Glomerular visceral epithelial cell (primary cell): ENCODE results near the gene NPY4R.
"Not testable (repeated sequence)": the region's sequence is repeated elsewhere in the genome, so short reads cannot be mapped to it uniquely, and the experiment has no call there.

Experiments used
- DNase-seq: peaks from one replicate; pipeline ENCODE4 v3.0.0-alpha.2; 2016; ENCODE audit errors: extremely low spot score

The NPY4R gene, protein sequence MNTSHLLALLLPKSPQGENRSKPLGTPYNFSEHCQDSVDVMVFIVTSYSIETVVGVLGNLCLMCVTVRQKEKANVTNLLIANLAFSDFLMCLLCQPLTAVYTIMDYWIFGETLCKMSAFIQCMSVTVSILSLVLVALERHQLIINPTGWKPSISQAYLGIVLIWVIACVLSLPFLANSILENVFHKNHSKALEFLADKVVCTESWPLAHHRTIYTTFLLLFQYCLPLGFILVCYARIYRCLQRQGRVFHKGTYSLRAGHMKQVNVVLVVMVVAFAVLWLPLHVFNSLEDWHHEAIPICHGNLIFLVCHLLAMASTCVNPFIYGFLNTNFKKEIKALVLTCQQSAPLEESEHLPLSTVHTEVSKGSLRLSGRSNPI

DNA sequence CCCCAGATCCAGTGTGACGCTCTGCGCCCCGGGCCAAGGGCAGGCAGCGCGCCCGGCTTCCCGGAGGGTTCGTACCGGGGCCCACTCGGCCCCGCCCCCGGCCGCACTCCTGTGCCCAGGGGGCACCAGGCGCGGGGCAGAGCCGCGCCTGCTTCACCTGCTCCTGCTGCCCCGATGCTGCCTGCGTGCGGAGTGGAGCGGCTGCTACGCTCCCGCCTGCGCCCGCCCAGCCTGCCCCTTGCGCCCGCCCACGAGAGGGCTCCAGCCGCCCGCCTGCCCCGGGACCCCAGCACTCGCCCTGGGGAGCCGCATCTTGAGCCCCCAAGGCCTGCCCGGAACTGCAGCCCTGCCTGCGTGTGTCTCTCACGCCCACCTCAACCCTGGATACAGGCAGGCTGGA is at the start of gene NPY4R:
NPY4R (minus strand) TSS at position 194 of the 400 bp plus-strand sequence. CDS start 3,323 bp downstream, outside the sequence.
- DNase-seq: not testable (repeated sequence)

DNA sequence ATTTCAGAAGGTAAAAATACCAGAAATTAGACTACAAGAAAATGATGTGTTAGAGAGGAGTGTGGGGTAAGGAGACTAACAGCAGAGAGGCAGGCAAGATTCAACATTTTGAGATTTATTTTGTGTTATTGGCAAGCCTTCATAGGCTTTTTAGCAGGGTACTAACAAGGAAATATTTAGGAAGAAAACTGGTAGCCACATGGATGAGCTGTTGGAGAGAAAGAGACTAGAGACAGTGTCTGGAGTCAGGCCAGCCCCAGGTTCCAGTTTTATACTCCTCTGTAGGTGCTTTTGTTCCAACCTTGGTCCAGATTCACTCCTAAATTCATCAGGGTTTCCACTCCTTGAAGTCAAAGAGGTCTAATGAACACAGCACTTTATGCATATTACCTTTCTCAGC is 49.6 kb upstream of the NPY4R start:
- DNase-seq: no peak

DNA sequence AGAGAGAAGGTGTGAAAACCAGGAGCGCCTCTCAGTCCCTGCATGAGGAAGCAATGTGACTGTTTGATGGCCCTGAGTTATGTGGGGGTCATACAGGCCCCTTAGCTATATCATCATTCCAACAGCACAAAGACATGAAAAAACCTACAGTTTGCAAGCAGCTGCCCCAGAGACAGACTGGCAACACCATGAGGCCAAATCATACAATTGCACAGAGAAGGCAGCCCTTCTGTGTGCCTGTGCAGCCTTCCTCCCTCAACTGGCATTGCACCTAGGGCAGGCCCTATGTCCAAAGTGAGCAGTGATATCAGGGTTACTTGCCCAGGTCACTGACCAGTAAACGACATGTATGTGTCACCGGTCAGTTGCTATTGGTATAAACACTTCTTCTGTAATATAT is 49.1 kb upstream of the NPY4R start:
- no peak for DNase-seq

DNA sequence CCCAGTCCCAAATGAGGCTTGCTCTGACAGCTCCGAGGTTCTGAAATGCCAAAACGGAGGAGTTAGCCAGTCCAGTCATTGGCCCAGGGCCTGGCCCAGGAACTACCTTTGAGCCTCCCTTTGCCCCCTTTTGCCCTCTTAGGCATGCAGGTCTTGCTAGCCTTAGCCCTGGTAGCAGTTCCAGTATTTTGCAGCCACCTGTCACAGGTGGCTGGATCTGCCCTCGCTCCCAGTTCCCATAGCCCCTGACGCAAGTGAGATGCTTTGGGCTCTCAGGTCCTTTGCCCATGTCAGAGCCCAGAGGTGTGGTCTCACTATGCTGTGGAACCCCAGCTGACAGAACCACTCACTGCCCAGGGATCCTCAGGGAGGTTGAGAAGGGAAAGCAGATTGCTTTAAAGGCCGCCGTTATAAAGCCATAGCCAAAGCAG is 48.7 kb upstream of the NPY4R start:
- no peak for DNase-seq

DNA sequence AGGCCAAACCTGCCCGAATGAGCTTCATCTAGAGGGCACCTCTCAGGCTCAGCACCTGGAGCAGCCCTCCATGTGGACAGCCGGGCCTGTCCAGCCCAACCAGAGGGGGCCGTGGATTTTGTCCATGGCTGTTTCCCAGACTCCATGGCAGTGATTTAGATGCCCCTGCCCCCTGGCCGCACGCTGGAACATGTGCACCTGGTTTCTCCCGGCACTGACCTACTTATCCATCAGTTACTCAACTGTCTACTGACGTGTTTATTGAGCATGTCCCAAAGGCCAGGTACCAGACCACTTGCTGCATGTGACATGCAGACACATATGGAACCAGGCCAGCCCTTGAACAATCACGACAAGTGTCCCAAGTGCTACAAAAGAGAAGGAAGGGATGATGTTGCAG is 47.6 kb upstream of the NPY4R start:
- DNase-seq: not testable (repeated sequence)

DNA sequence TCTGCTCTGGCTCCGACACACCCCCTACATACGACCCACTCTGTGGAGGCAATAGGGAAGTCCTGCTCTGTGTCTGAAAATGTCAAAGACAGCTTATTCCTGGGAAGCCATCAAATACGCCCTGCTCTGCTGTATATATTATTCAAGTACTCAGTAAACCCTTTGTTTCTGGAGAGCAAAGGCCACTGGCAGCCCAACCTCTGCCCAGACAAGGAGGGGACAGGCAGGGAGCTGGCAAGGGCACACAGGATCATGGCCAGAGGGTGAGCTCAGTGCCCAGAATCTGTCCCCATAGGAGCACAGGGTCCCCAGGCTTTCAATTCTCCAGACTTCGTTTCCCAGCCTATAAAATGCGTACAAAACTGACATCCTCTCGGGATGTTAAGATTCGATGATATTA is 47.0 kb upstream of the NPY4R start:
- DNase-seq: not testable (repeated sequence)

DNA sequence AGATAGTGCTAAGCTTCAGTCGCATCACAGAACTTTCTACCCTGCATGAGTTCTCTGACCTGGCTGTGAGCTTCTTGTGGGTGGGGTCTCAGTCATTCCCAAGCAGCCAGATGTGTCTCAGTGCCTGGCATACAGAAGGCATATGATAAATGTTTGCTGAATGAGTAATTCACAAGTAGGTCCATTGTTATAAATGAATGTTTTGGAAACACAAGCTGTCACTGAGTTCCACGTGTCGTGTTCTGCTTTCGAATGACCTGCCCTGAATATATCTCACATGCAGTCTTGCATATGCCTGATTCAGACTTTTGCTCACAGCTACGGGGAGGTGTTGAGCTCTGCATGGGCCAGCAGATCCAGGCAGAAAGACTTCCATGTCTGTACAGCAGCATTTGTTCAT is 46.2 kb upstream of the NPY4R start:
- not testable (repeated sequence) for DNase-seq

DNA sequence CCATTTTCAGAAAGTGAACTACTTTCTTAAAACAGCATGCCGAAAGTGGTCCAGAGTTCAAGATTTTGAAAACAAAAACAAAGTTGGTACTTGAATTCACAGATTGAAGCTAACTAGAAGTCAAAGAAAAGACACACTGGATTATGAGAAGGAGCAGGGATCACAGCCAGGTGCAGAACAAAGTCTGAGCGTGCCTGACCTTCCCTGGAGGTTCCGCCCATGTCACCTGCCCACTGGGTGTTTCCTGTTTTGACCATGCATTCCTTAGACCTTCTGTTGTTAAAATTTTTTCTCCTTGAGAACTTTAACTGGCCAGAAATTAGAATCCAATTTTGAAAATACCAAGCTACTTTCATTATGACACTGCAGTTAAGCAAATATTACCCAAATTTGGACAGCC is 34.2 kb upstream of the NPY4R start:
- DNase-seq: not testable (repeated sequence)

DNA sequence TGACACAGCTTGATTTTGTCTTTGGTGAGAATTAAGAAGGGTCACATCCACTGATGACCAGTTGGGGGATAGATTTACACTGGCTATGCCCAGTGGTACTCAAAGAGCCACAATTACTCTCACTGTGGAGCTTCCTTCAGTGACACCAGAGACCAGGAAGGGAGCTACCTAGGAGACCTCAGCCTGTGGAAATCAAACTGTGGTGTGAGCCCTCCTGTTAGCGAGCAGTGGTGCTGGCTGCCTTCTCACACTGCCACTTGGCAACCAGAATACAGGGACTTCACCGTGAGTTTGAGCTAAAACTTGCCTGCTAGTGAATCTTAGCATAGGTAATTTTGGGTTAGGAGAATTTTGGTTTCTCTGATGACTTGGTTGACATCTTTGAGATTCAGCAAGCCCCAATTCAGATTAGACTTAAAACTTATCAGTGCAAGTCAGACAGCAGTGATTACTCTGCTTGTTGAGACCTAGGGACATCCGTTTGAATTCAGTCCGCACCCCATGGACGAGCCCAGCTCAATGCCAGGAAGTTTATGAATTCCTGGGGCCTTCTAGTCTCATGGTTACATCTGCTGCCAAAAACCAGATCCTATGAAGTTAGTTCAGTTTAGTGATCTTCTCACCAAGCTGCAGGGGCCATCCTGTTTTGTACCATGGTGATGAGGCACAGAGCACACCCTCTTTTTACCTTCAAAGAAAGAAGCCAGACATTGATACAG is 33.4 kb upstream of the NPY4R start:
- DNase-seq: not testable (repeated sequence)

DNA sequence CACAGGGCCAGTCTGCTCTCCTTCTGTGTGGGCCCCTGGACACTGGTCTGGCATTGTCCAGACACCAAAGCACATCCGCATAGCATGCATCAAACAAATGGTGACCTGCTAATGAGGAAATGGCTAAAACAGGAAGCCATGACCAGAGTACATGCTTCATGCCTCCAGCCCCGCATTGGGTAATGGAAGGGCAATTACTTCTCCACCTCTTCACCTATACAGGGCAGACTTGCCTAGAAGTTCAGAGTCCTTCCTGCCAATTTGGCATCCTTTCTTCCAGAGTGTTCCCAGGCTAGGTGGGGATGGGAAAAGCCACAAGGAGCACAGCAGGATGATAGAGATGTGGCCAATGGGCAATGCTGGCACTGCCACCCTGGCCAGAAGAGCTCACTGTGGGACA is 32.1 kb upstream of the NPY4R start:
- DNase-seq: not testable (repeated sequence)

DNA sequence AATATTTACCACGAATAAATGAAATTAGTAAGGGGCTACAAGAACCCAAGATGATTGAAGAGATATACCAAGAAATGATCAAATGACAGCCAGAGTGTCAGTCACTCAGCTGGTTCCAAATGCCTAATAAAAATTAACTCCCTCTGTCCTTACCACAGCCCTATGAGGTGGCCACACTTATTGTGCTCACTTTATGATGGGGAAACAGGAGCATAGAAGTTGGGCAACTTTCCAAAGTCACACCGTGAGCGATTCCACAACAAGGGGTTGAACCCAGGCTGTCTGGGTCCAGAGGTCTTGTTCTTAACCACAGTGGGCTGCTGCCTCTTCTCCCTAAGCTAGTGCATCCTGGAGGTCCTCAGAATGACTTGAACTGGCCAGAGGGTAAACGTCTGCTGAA is 31.6 kb upstream of the NPY4R start:
- DNase-seq: not testable (repeated sequence)

DNA sequence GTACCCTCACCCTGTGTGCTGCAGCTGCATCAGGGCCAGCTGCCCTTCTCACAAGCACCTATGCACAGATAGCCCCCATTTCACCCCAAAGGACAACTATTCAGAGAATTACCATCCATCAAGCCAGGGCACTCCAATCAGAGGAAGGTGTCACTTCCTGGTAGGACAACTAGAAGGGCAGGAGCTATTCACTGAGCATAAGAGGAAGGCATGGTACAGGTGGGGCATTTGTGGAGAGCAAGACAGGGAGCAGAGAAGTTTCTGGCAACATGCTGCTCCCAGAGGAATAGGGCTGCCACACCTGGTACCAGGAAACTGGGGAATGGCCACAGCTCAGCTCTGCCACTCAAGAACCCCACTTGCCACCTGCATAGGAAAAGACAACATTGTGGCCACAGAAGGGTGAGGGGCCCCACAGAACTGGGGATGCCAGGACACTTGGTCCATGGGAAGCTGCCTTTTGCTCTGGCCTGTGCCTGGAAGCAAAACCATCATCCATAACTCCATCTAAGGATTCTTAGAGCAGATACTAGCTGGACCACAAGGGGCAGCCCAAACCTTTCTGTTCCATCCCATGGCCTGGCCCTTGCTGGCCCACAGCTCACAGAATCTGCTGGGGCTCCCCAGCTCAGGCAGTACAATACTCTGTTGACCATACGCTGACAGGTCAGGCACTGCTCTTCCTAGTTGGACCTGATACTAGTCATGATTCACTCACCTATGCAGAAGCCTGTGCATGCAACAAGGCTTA is 25.8 kb upstream of the NPY4R start:
- not testable (repeated sequence) for DNase-seq

DNA sequence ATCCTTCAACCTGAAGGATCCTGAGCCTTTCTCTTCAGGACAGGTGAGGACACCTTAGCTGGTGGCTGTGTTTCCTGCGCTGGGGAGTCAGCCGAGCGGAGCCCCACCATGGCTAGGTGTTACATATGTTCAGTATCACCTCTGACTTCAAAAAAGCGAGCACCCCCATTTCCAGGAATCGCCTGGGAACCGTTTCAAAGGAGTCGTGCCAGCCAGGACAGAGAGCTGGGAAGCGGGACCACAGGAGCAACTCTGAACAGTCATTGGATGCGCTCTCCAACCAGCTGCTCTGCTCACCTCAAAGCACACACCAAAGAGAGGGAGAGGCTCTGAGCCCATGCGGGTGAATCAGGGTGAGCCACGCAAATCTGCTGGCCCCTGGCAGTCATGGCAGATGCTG is 24.5 kb upstream of the NPY4R start:
- not testable (repeated sequence) for DNase-seq

DNA sequence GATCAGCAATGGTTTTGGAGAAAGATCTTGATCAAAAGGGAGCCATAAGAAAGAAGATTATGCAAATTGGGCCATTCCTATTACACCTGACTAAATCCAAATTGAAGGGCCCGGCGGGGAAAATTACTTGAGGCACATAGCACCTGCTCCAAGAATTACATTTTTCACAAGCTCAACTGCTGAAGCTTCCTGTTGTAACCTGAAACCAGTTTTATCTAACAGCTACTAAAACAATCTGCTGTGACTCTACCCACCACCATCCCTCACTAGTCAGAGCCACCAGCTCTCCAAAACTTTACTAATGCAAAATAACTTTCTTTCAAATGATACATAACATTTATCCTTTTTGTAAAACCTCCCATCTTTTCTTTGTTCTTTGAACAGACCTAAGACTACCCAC is 20.7 kb upstream of the NPY4R start:
- not testable (repeated sequence) for DNase-seq

DNA sequence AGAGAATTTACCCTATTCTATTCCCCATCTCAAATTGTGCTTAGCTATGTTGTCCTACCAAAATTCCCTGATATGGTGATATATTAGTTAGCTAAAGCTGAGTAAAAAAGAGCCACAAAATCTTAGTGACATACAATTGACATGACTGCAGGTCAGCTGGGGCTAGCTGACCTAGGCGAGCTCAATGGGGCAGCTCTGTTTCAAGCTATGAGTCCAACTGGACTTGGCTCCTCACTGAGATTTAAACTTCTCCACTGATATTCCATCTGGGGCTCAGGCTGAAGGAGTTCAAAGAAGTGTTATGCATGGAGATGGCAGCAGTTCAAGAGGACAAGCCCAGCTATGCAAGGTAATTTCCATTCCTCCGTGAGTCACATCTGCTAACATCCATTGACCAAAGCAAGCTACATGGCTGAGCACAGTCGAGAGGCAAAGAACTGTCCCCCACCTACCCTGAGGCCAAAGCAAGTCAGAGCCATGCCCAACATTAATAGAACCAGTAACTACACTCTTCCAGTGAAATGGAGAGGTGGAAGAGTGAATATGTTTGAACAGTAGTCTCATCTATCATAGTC is 9.1 kb upstream of the NPY4R start:
- DNase-seq: peak; percentile 0

DNA sequence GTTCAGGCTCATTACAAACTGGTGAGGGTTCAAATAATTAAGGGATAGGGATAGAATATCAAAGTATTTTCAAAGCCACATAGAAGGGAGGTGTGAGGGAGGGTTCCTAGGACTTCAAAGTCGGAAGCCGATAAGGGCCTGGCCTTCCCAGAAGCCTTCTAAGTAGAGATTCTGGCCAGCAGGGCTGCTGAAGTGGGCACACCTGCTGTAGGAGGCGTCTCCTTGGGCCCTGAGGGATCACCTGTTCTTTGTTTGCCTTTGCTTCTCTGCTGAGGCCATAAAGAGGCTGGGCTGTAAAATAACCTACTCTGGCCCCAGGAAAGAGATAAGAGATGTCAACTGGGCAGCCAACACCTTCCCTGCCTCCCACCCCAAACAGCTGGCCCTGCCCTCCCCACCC is 8.0 kb upstream of the NPY4R start:
- not testable (repeated sequence) for DNase-seq

DNA sequence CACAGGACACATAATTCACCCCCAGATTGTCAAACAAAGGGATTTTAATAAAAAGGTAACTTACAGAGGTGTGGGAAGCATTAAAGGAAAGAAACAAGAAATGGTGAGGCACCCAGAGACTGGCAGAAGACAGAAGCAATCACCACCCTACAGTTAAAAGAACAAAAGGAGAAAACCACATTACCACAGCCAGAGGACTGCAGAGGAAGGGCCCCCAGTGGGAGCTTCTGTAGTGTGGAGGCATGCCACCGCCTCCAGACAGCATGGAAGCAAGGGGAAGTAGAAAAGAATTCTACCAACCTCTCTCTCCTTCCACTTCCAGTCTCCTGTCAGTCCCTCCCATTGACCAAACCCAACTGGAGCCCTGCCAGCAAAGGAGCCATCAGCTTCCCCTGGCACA is 4.4 kb upstream of the NPY4R start:
- DNase-seq: not testable (repeated sequence)

DNA sequence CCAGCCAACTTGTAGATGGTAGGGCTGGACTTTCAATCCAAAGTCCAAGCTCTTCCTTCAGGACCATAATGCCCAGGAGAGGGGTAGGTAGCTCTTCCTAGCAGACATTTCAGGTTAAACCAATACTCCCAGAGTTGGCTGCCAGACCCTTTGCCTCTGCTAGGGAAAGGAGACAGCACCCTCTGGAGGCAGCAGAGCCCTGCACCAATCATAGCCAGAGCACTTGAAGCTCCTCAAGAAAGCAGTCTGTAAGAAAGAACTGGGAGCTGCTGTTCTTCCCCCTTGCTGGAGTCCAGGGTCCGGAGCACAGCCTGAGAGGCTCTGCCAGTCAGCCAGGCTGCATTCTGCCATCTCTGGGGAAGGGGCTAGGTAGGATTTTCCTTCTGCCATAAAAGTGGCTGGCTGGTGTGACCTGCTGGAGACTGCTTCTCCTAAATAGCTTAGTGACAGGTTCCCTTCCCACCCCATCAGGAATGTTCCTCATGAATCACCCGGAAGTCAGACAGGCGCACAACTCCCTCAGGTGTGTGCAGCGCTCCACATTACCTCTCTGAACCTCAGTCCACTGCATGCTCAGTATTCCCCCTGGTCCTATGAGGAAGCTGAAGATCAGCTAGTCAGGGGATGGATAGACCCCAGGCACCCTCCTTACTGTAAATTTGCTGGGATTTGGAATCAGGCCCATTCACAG is 2.5 kb upstream of the NPY4R start:
- DNase-seq: not testable (repeated sequence)

DNA sequence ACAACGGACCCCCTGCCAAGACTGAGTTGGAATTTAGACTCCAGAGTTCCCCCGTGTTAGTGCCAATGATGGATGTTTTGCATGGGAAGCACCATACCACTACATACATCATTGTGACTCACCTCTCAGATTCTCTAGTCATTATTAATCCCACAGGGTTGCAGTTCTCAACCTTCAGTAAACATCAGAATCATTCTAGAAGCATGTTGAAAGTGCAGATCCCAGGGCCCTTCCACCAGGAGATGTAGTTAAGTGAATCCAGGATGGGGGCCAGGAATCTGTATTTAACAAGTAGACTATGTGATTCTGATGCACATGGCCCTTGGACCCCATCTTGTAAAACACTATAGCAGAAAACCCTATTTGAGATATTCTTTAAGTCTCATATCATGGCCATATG is 2.1 kb downstream of the NPY4R start:
- DNase-seq: not testable (repeated sequence)

DNA sequence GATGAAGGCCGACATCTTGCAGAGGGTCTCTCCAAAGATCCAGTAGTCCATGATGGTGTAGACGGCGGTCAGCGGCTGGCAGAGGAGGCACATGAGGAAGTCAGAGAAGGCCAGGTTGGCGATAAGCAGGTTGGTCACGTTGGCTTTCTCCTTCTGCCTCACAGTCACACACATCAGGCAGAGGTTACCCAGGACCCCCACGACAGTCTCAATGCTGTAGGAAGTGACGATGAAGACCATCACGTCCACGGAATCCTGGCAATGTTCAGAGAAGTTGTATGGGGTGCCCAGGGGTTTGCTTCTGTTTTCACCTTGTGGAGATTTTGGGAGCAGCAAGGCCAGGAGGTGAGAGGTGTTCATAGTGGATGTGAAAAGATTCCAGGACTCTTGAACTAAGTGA is 3.5 kb downstream of the NPY4R start:
- DNase-seq: not testable (repeated sequence)

DNA sequence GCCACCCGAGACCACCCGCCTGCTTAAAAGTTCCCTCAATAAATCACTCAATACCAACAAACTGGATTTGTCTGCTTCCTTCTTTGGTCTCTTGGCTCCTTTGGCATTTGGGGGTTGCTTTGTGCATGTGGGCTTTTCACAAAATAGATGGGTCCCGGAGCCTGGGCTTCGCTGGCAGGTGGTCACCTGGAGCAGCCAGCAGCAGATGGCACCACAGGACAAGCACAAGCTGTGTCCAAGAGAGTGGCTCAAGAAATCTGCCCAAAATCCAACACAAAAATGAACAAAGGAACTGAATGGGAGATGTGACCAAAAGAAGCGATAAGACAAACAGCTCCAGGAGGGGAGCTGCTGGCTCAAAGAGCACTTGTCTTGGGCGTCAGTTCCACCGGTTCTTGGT is 6.2 kb downstream of the NPY4R start:
- not testable (repeated sequence) for DNase-seq
